SK-N-SH (cell line): ENCODE data around the gene THADA.
"Not testable (repeated sequence)": the region's sequence is repeated elsewhere in the genome, so short reads cannot be mapped to it uniquely, and the experiment has no call there.

ENCODE experiments used
- CTCF ChIP-seq: fragments of 200-600 bp; sonication (generic); IDR thresholded peaks from 2 replicates; pipeline ENCODE4 v1.6.1; 2017; ENCODE audit warnings: antibody characterized with exemption, mild to moderate bottlenecking, moderate library complexity
- IRF3 ChIP-seq: fragments of 150-350 bp; IDR thresholded peaks from 2 replicates; pipeline ENCODE4 v1.6.1; 2016; ENCODE audit warnings: mild to moderate bottlenecking, low read depth, low read length

- not testable (repeated sequence) for TF ChIP-seq CTCF, IRF3
Measured at GRCh38 chr2:43297740-43298139, 298.1 kb downstream of the THADA start.
